Left renal cortex interstitium (tissue), 4 donors: ENCODE results near the gene MYL2. TPM values are rescaled to one million over a fixed set of nuclear protein-coding genes. Genes with fewer than 3 reads are reported as not detected.

ENCODE experiments used
- DNase-seq, 4 donors: peaks; one replicate each; pipeline ENCODE4 v3.0.0-alpha.2; 2013; ENCODE audit warnings: low read depth in 4 of 4, low spot score in 2 of 4, missing footprints in 1 of 4
- polyA plus RNA-seq, 4 donors: library from polyadenylated mRNA; unstranded; fragments of 120-200 nt; gene quantifications; one replicate each; pipeline ENCODE4 v1.2.1, GENCODE V29; 2013; ENCODE audit not compliant: insufficient read length in 4 of 4

Gene MYL2
- polyA plus RNA-seq, 4 donors: not detected

DNA sequence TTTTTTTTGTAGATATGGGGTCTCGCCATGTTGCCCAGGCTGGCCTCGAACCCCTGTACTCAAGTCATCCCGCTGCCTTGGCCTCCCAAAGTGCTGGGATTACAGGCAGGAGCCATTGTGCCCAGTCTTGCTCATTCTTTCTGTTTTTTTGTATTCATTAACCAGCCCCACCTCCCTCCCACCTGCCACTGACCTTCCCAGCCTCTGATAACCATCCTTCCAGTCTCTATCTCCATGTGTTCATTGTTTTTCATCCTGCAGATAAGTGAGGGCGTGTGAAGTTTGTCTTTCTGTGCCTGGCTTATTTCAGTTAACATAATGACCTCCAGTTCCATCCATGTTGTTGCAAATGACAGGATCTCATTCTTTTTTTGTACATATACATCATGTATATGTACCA lies 19.0 kb downstream of the MYL2 start:
- no peak for DNase-seq

DNA sequence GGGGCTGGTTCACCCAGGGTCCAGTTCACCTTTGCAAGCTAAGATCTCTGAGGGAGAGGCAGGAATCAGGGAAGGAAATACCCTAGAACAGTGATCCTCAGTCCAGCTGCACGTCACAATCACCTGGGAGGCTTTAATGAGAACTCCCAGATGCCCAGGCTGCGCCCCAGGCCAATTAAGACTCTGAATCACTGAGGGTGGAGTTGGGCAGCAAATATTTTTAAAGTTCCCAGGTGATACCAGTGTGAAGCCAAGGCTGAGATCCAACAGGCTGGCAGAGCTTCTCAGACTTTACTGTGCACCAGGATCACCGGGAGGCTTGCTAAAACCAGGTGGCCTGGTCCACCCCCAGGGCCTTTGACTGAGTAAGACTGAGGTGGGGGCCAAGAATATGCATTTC lies 23.8 kb downstream of the MYL2 start:
- no peak for DNase-seq

DNA sequence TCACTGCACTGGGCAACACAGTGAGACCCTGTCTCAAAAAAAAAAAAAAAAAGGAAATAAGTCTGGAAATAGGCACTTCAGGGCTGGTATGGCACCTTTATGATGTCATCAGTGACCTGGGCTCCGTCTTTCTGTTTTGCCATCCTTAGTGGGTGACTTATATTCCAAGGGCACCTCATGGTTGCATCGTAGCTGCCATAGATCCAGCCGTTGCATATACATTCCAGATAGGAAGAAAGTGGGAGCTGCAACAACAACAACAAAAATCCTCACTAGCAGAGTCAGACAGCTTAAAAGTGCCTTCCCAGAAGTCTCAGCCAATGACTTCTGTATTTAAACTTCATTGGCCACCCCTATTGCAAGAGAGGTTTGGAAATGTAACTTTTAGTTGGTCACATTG lies 26.4 kb downstream of the MYL2 start:
- DNase-seq: no peak

DNA sequence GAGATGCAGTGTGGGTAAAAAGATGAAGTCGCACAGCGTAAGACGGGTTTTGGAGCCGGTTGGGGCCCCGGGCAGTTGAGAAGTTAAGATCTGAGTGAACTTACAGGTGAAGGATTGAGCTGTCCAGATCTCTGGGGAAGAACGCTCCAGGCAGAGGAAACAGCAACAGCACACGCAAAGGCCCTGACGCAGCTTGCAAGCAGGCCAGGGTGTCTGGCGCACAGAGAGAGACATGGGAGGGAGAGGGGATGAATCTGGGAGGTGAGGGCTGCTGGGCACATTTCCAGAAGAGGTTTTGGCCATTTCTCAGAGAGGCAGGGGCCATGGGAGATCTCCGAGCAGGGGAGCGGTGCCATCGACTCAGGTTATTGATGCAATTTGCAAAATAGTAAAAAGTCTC lies 31.0 kb downstream of the MYL2 start:
- no peak for DNase-seq

DNA sequence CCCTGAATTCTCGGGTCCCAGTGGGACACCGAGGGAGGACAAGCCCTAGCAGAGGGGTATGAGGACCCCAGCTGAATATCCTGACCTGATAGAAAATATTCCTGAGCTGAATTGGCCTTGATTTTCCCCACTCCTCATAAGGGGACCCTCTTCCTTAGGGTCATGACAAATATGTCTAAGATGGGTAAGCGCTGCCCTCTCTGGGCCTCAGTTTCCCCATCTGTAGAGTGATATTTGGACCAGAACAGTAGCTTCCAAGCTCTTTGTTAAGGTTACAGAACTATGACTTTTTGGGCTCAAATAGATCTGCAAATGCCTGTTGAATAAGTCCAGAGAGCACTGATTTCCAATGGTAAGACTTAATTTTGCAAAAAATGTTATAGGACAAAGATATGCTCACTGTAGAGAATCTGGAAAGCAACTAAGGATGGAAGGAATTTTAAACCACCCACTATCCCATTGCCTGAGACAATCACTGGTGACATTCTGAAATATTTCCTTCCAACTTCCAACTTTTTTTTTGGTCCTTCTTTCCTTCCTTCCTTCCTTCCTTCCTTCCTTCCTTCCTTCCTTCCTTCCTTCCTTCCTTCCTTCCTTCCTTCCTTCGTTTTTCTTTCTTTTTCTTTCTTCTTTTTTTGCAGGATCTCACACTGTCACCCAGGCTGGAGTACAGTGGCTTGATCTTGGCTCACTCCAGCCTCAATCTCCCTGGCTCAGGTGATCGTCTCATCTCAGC lies 32.0 kb downstream of the MYL2 start:
- DNase-seq: no peak

DNA sequence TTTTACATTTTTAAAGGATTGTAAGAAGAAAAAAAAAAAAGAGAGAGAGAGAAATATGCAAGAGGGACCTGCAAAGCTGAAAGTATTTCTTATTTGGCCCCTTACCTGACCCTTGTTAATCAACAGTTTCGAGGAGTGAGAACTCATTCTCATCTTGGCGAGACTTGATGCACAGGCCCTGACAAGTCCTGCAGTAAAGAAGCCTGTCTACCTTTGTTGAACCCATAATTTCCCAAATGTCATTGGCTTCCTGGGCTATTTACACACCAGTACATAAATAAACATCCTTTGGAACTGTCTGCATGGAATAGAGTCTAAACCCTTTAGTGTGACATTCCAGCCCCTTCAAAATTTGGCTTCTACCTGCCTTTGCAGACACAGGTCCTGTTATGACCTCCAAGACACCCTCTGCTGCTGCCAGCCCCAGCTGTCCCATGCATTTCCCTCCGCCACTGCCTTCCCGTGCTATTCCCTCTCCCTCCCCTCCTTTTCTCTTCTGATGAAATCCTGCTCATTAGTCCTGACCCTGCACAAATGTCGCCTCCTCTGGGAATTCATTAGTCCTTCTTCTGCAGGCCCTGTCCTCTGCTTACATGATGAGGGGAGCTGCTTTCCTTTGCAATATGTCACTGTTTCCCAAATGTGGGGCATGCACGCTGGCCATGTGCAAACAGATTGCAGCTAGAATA lies 35.1 kb downstream of the MYL2 start:
- no peak for DNase-seq

DNA sequence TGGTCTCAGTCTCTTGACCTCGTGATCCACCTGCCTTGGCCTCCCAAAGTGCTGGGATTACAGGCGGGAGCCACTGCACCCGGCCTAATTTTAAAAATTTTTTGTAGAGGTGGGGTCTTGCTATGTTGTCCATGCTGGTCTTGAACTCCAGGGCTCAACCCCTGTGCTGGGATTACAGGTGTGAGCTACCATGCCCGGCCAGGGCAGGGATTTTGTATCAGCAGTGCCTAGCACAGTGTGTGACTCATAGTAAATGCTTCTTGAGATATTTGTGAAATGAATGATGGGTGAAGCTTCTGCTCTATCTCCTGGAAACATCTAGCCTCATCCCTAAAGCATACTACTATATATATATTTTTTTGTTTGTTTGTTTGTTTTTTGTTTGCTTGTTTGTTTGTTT lies 37.1 kb downstream of the MYL2 start:
- no peak for DNase-seq

DNA sequence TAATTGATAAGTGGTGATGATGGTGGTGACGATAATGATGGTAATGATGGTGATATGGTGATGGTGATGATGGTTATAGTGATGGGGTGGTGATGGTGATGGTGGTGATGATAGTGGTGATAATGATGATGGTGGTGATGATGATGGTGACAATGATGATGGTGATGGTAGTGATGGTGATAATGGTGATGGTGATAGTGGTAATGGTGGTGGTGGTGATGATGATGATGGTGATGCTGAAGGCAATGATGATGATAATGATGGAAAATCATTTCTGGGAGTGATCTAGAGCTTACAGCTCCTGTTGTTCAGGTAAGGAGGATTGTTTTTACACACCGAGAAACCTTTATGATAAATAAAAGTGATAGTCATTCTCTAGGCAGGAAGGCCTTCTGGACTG lies 39.7 kb downstream of the MYL2 start:
- no peak for DNase-seq

DNA sequence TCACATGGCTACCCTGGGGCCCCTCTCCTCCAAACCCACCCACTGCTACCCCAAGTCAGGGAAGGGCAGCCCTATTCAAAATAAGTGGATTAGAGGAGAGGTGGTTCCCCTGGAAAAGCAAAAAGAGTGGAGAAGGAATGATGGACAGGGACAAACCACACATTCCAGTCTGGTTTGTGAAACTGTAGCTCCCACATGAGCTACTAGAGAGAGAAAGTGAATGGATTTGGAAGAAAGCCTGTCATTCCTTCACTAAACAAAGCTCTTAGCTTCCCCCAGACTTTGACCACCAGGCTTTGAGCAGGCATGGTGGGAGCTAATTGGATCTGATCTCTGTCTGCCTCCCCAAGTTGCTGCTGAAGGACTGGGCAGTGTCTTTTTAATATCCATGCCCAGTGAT lies 45.6 kb downstream of the MYL2 start:
- no peak for DNase-seq

DNA sequence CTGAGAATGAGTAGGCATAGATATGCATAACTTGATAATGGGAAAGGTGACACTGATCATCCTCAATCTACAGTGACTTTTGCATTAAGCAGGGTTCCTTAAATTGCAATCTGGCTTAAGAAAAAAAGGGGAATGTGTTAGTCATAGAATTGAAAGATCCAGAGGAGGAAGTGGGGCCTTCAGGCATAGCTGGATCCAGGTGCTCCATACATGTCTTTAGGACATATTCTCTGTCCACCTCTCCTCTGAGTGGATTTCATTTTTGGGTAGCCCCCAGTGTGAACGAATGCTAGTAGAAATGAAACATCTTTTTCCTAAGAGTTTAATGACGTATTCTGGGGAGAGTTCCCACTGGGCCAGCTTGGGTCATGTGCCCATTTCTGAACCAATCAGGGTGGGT lies 46.0 kb downstream of the MYL2 start:
- DNase-seq: no peak

DNA sequence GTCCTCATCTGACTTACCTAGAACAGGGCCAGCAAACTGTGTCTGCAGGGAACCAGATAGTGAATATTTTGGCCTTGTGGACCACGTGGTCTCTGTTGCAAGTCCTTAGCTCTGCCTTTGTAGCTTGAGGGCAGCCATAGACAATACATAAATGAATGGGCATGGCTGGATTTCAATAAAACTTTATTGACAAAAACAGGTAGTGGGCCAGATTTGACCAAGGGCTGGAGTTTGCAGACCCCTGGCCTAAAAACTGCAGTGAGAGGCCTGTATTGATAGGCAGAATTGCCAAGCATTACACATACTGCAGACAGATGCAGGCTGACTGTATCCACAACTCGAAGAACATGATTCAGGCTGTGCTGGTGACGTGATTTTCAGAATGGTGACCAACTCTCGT lies 48.3 kb downstream of the MYL2 start:
- DNase-seq: no peak

DNA sequence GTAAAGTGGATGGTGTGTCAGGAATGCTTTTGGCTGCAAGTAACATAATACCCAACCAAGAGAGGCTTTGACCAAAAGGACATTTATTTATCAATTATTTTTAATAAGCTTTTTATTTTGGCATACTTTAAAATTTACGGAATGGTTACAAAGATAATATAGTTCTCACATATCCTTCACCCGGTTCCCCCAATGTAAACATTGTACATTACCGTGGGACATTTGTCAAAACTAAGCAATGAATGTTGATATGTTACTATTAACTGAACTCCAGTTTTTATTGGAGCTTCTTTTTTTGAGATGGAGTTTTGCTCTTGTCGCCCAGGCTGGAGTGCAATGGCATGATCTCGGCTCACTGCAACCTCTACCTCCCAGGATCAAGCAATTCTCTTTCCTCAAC lies 50.6 kb downstream of the MYL2 start:
- DNase-seq: no peak

DNA sequence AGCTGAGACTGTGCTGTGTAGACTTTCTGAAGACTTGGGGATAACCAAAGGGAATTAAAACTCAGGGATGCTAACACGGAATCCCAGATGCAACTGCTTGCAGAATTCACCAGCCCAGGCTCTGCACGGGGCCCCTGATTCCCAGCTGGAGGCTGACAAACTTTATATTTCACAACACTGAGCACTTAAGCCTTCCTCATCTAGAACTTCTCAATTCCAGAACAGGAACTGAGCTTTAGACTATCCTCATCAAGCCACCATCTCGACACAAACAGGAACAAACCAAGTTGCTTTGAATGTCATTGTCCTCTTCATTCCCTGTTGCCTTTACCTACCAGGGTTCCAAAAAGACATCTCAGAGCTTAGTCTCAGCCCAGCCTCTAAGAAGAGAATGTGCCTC lies 51.4 kb downstream of the MYL2 start:
- DNase-seq: no peak

DNA sequence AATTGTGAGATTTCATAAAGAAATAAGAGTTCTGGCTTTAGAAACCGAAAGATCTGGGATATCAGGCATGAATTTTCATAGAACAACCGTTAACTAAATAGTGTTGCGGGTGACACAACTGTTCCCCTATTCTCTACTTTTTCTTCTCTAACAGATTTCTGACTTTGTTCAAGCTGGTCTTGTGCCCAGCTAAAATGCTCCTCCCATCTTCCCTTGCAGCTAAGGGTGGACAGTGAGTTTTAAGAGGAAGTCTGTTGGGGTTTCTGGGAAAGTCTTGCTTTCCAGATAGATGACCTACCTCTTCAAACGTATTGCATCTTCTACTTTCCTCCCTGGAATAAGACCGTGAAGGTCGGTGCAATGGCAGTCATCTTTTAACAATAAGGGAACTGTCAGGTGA lies 54.9 kb downstream of the MYL2 start:
- DNase-seq: no peak

DNA sequence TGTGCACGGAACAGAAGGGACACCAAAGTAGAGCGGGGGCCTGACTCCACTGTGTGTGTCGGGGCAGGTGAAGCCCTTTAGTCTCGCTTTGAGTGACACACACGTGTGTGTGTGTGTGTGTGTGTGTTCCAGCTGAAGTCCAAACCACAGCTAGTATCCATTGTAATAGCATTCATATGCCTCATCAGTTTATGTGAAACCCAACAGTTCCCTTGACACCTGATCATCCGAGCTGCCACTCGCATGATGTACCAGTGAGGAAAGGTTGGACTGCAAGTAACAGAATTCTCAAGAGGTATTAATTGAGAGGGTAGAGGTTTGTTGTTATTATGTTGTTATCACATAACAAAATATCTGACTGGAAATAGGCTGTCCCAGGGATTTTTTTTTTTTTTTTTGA lies 57.2 kb downstream of the MYL2 start:
- DNase-seq: no peak

DNA sequence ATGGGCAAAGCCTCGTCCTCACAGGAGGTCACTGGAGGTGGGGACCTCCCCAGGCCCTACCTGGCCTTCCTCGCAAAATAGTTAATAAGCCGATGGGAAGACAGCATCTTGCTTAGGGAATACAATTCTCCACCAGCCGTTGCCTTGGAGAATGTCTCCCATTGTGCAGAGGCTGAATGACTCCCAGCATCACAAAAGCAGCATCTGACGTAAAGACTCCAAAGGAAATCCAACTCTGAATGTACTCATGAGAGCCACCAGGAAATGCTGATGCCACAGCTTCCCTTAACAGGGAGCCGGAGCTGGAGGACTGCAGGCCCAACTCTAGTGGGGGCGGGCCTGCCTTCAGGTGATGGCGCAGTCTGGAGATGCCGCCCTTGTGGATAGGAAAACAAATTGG lies 58.0 kb downstream of the MYL2 start:
- DNase-seq: no peak

DNA sequence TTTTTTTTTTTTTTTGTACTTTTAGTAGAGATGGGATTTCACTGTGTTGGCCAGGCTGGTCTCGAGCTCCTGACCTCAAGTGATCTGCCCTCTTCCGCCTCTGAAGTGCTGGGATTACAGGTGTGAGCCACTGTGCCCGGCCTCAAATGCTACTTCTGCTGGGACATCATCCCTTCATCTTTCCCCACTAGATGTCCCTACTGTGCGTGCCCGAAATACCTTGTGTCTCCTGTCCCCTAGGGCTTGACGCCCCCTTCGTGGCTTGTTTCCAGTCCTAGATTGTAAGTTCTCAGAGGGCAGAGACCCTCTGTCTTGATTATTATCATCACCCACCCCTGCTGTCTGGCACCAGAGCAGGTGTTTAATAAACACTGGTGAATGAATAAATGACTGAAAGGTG lies 58.6 kb downstream of the MYL2 start:
- no peak for DNase-seq

Other genes with a start within 250 kb of the MYL2 start
- 10 to 100 TPM in 3 of 4 donors, 1 to 10 TPM in 1; 9.9 to 11.3 (median 10.8) TPM for gene HVCN1, start 231.5 kb downstream of the MYL2 start, polyA plus RNA-seq
- gene PPP1CC, start 177.7 kb downstream of the MYL2 start, polyA plus RNA-seq: 100 to 1,000 TPM; 169 to 197 (median 175) TPM
- gene CCDC63, start 73.6 kb downstream of the MYL2 start, polyA plus RNA-seq: not detected
- 10 to 100 TPM in 1 of 4 donors, 1 to 10 TPM in 3; 8.7 to 10.5 (median 9.3) TPM for gene CUX2, start 113.6 kb upstream of the MYL2 start, polyA plus RNA-seq